GM19397 (cell line): ENCODE results near the gene TGFB1.
A peak's percentile ranks its signal among the peaks of the same experiment; 100 is the strongest.
"Not testable (repeated sequence)": the region's sequence is repeated elsewhere in the genome, so short reads cannot be mapped to it uniquely, and the experiment has no call there.

Source experiments
- ATAC-seq: cut with Tn5 transposase; IDR thresholded peaks from one replicate; pipeline ENCODE4 v1.9.1; 2021; ENCODE audit warnings: mild to moderate bottlenecking, moderate library complexity; ENCODE audit not compliant: unreplicated experiment

Gene TGFB1

GRCh38 chr19:41304706-41305483 lies 48.8 kb downstream of the TGFB1 start:
- ATAC-seq = no peak

GRCh38 chr19:41303954-41304353 lies 49.8 kb downstream of the TGFB1 start:
- no peak for ATAC-seq

- ATAC-seq = no peak
Observed at GRCh38 chr19:41302624-41303351, 50.9 kb downstream of the TGFB1 start.

- no peak for ATAC-seq
Observed at GRCh38 chr19:41300555-41300954, 53.2 kb downstream of the TGFB1 start.

GRCh38 chr19:41299755-41300089 lies 54.0 kb downstream of the TGFB1 start:
- no peak for ATAC-seq

- ATAC-seq = no peak
Observed at GRCh38 chr19:41299046-41299754, 54.5 kb downstream of the TGFB1 start.

GRCh38 chr19:41298348-41298964 lies 55.3 kb downstream of the TGFB1 start:
- ATAC-seq = peak; percentile 25

- peak; percentile 81 for ATAC-seq
Observed at GRCh38 chr19:41297628-41298347, 55.9 kb downstream of the TGFB1 start.

- ATAC-seq = no peak
Observed at GRCh38 chr19:41296433-41296871, 57.3 kb downstream of the TGFB1 start.

GRCh38 chr19:41295499-41295898 lies 58.2 kb downstream of the TGFB1 start:
- no peak for ATAC-seq

- ATAC-seq = no peak
Observed at GRCh38 chr19:41294393-41294792, 59.3 kb downstream of the TGFB1 start.

GRCh38 chr19:41289814-41290213 lies 63.9 kb downstream of the TGFB1 start:
- not testable (repeated sequence) for ATAC-seq

- ATAC-seq = no peak
Observed at GRCh38 chr19:41288673-41289530, 64.8 kb downstream of the TGFB1 start.
